ENCODE results near the gene PLEKHA6. TPM values are rescaled to one million over a fixed set of nuclear protein-coding genes. Genes with fewer than 3 reads are reported as not detected.

Gene PLEKHA6
- total RNA-seq, 1 experiment from 2014 or later = 2.1 TPM

DNA sequence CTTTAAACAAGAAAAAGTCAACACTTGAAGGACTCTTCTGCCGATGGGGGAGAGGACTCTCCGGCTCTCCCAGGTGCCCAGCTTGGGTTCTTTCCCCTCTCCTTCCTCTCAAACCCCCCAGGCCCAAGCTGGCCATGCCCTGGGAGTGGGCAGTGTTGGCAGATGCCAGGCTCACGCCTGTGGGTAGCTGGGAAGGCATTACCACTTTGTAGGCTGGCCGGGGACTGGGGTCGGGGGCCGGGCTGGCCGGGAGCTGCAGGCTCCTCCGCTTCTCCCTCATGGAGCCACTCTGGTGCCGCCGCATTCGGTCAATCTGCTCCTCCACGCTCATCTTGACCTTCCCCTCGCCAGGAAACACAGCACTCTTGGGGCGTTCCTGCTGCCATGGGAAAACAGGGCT lies 129.5 kb downstream of the PLEKHA6 start:
- H4K91ac ChIP-seq (ENCODE audit: insufficient read length, low read depth, low read length) = no peak overlapping the region
- no peaks in the 10 kb centered on the region for H3K79me1 ChIP-seq (ENCODE audit: insufficient read depth, low read depth, low read length, poor library complexity, severe bottlenecking)
- Mint-ChIP-seq H3K27me3 (ENCODE audit: low read depth) (no peaks in the 10 kb centered on the region), H3K9me3 (no peaks in the 10 kb centered on the region; a peak in 1 of 5 replicates), H3K36me3 (ENCODE audit: insufficient read depth in 1 of 3, low read depth in 3 of 3) (peaks cover 0 to 16% (median 4%) of the 10 kb centered on the region in 3 experiments; a peak in 4 of 7 replicates), H3K4me3 (no peak overlapping the region), H3K27ac (no peak overlapping the region), H3K4me1 (peaks cover 0 to 9% of the 10 kb centered on the region in 2 experiments; a peak in 1 of 4 replicates)
- H4K8ac ChIP-seq (replicated peaks; ENCODE audit: insufficient read length, low read depth, low read length) = no peak overlapping the region
- no peak overlapping the region for H3K18ac ChIP-seq (ENCODE audit: insufficient read length, low read depth, low read length)
- H3K23ac ChIP-seq (ENCODE audit: insufficient read length, low read depth, low read length) = no peak overlapping the region
- no peak overlapping the region for H3K27ac ChIP-seq (ENCODE audit: insufficient read length, low read depth, low read length)
- no peak overlapping the region for H2BK12ac ChIP-seq (ENCODE audit: insufficient read length, low read depth, low read length)
- H3K4me2 ChIP-seq (ENCODE audit: insufficient read depth, insufficient read length, low read length) = no peak overlapping the region
- no peak overlapping the region for H2BK120ac ChIP-seq (ENCODE audit: low read depth, low read length, poor library complexity, severe bottlenecking)
- no peaks in the 10 kb centered on the region for H4K20me1 ChIP-seq (ENCODE audit: control insufficient read depth, insufficient read depth, insufficient read length)
- H2AK5ac ChIP-seq (ENCODE audit: insufficient read length, low read length) = no peak overlapping the region
- H3K27me3 ChIP-seq (ENCODE audit: insufficient read depth, low read length) = no peaks in the 10 kb centered on the region
- no peak overlapping the region for H3T11ph ChIP-seq (ENCODE audit: low read length)
- H3K9ac ChIP-seq (ENCODE audit: extremely low read depth, insufficient read length, low read length) = no peak overlapping the region
- no peaks in the 10 kb centered on the region for H3K79me2 ChIP-seq (ENCODE audit: insufficient read depth, low read length)
- H3K56ac ChIP-seq (ENCODE audit: insufficient read length, low read depth, low read length) = no peak overlapping the region
- no peaks in the 10 kb centered on the region for H3K4me1 ChIP-seq (ENCODE audit: insufficient read depth, low read length)
- H4K5ac ChIP-seq (ENCODE audit: insufficient read length, low read depth, low read length) = no peak overlapping the region
- no peak overlapping the region for H2BK20ac ChIP-seq (ENCODE audit: low read depth, low read length, poor library complexity, severe bottlenecking)
- no peak overlapping the region for H3K14ac ChIP-seq (ENCODE audit: insufficient read depth, low read length)
- no peak overlapping the region for H3K4ac ChIP-seq (ENCODE audit: low read depth, low read length)
- no peak overlapping the region for H2BK15ac ChIP-seq (ENCODE audit: low read depth, low read length)
- no peaks in the 10 kb centered on the region for H3K9me3 ChIP-seq (ENCODE audit: control insufficient read depth, low read depth, low read length)
- no peak for DNase-seq
- no peaks in the 10 kb centered on the region for H3K23me2 ChIP-seq (ENCODE audit: insufficient read length, low read depth, low read length, poor library complexity, severe bottlenecking)
- TF ChIP-seq, protein P1, sequence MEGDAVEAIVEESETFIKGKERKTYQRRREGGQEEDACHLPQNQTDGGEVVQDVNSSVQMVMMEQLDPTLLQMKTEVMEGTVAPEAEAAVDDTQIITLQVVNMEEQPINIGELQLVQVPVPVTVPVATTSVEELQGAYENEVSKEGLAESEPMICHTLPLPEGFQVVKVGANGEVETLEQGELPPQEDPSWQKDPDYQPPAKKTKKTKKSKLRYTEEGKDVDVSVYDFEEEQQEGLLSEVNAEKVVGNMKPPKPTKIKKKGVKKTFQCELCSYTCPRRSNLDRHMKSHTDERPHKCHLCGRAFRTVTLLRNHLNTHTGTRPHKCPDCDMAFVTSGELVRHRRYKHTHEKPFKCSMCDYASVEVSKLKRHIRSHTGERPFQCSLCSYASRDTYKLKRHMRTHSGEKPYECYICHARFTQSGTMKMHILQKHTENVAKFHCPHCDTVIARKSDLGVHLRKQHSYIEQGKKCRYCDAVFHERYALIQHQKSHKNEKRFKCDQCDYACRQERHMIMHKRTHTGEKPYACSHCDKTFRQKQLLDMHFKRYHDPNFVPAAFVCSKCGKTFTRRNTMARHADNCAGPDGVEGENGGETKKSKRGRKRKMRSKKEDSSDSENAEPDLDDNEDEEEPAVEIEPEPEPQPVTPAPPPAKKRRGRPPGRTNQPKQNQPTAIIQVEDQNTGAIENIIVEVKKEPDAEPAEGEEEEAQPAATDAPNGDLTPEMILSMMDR (conservative IDR thresholded peaks at IDR 0.05) = no peak
- no CpG with 5 or more reads among the region's 14 CpGs for WGBS (ENCODE audit: extremely low coverage, insufficient read length, low lambda C conversion rate)
- no peak overlapping the region for H2AFZ ChIP-seq (ENCODE audit: low read length)
- no peak overlapping the region for H2BK5ac ChIP-seq (ENCODE audit: insufficient read length, low read length)
